ENCODE results near the gene GYS2. TPM values are rescaled to one million over a fixed set of nuclear protein-coding genes. Genes with fewer than 3 reads are reported as not detected.
A peak's percentile ranks its signal among the peaks of the same experiment; 100 is the strongest.

The GYS2 gene
- total and polyA plus RNA-seq, 11 donors, result 0.04 to 0.35 TPM; not detected in 9

- Histone ChIP-seq H3K36me3 (peaks cover 0 to 55% (median 41%) of the 10 kb centered on the region in 9 donors), H3K4me1 (peaks cover 0 to 8% (median 0%) of the 10 kb centered on the region in 12 donors), H3K4me3 (no peak overlapping the region), H3K9me3 (no peaks in the 10 kb centered on the region), H3K27me3 (no peaks in the 10 kb centered on the region), H3K27ac (peak overlapping the region in 1 of 12 donors; percentile 13)
- no peak for TF ChIP-seq POLR2A (IDR thresholded peaks at IDR 0.05)
- DNase-seq, result no peak
- intact Hi-C loops (cut with DNase I), result no loop called here
- 91 to 95% (median 94%) methylated on average over 3 of the region's 3 CpGs for WGBS, 4 donors
- ATAC-seq, result no peak
Observed at GRCh38 chr12:21518451-21518850, 86.2 kb downstream of the GYS2 start.

GRCh38 chr12:21516281-21516680, 88.4 kb downstream of the GYS2 start:
- Histone ChIP-seq H3K4me3 (no peak overlapping the region), H3K36me3 (peaks cover 0 to 75% (median 62%) of the 10 kb centered on the region in 9 donors), H3K4me1 (peaks cover 0 to 8% (median 0%) of the 10 kb centered on the region in 12 donors), H3K27me3 (no peaks in the 10 kb centered on the region), H3K27ac (no peak overlapping the region), H3K9me3 (no peaks in the 10 kb centered on the region)
- WGBS, 4 donors, result 89 to 94% (median 93%) methylated on average over 2 of the region's 2 CpGs
- no peak for DNase-seq
- ATAC-seq, result no peak
- intact Hi-C loops (cut with DNase I), result no loop called here
- TF ChIP-seq CTCF (IDR thresholded peaks at IDR 0.05) (no peak), POLR2A (IDR thresholded peaks at IDR 0.05) (no peak)

GRCh38 chr12:21509768-21510167, 94.9 kb downstream of the GYS2 start:
- ATAC-seq, result no peak
- Histone ChIP-seq H3K4me3 (no peak overlapping the region), H3K27ac (no peak overlapping the region), H3K9me3 (no peaks in the 10 kb centered on the region), H3K36me3 (peaks cover 0 to 78% (median 73%) of the 10 kb centered on the region in 9 donors), H3K27me3 (no peaks in the 10 kb centered on the region), H3K4me1 (peaks cover 0 to 17% (median 3%) of the 10 kb centered on the region in 12 donors)
- 44 to 49% (median 46%) methylated on average over 2 of the region's 2 CpGs for WGBS, 4 donors
- DNase-seq, result no peak
- TF ChIP-seq POLR2A (IDR thresholded peaks at IDR 0.05) (no peak), CTCF (IDR thresholded peaks at IDR 0.05) (no peak)
- intact Hi-C loops (cut with DNase I), result loop anchor here in 5 of 10 donors (10.0 kb wide), 3 partner anchors 145 to 175 kb away; partner anchors contain the start of gene LDHB (in 2 of the 5)

GRCh38 chr12:21507849-21508248, 96.8 kb downstream of the GYS2 start:
- Histone ChIP-seq H3K4me3 (no peak overlapping the region), H3K9me3 (no peaks in the 10 kb centered on the region), H3K36me3 (peaks cover 0 to 59% (median 54%) of the 10 kb centered on the region in 9 donors), H3K4me1 (peaks cover 0 to 35% (median 19%) of the 10 kb centered on the region in 12 donors), H3K27ac (no peak overlapping the region), H3K27me3 (no peaks in the 10 kb centered on the region)
- DNase-seq (no peak), ATAC-seq (no peak)
- 79 to 83% (median 81%) methylated on average over 2 of the region's 2 CpGs for WGBS, 4 donors
- intact Hi-C loops (cut with DNase I), result loop anchor here in 5 of 10 donors (10.0 kb wide), 3 partner anchors 147 to 177 kb away; partner anchors contain the start of gene LDHB (in 2 of the 5)
- no peak for TF ChIP-seq CTCF (IDR thresholded peaks at IDR 0.05)
- TF ChIP-seq POLR2A (IDR thresholded peaks at IDR 0.05), result no peak

- intact Hi-C loops (cut with DNase I), result loop anchor here in 5 of 10 donors (10.0 kb wide), 3 partner anchors 149 to 179 kb away; partner anchors contain the start of gene LDHB (in 2 of the 5)
Observed at GRCh38 chr12:21505888-21506287, 98.8 kb downstream of the GYS2 start.

More at GRCh38 chr12:21505888-21506287, 98.8 kb downstream of the GYS2 start:
- no peak overlapping the region for H3K27ac ChIP-seq
- H3K27me3 ChIP-seq, result no peaks in the 10 kb centered on the region
- peaks cover 0 to 41% (median 35%) of the 10 kb centered on the region in 9 donors for H3K36me3 ChIP-seq
- TF ChIP-seq CTCF (IDR thresholded peaks at IDR 0.05) (no peak), POLR2A (IDR thresholded peaks at IDR 0.05) (no peak)
- H3K9me3 ChIP-seq, result no peaks in the 10 kb centered on the region
- ATAC-seq (no peak), DNase-seq (no peak)
- peaks cover 0 to 43% (median 25%) of the 10 kb centered on the region in 12 donors for H3K4me1 ChIP-seq
- WGBS, 4 donors, result 14 to 59% (median 47%) methylated on average over 2 of the region's 2 CpGs
- no peak overlapping the region for H3K4me3 ChIP-seq
